CD1c-positive myeloid dendritic cell (primary cell): ENCODE measurements around the gene ROBO2.

Source experiments
- DNase-seq: peaks from one replicate; pipeline ENCODE4 v3.0.0-alpha.2; 2016; ENCODE audit errors: extremely low spot score

ROBO2 gene

GRCh38 chr3:77566055-77566454, 526.2 kb downstream of the ROBO2 start:
- no peak for DNase-seq

- DNase-seq, result no peak
These were observed 532.2 kb downstream of the ROBO2 start for GRCh38 chr3:77571971-77572715.

- DNase-seq, result no peak
These were observed 537.4 kb downstream of the ROBO2 start for GRCh38 chr3:77577264-77577663.

- no peak for DNase-seq
These were observed 546.3 kb downstream of the ROBO2 start for GRCh38 chr3:77586216-77586615.

- DNase-seq, result no peak
These were observed 549.0 kb downstream of the ROBO2 start for GRCh38 chr3:77588863-77589262.

- no peak for DNase-seq
These were observed 550.3 kb downstream of the ROBO2 start for GRCh38 chr3:77590191-77590590.

GRCh38 chr3:77595371-77595870, 555.5 kb downstream of the ROBO2 start:
- no peak for DNase-seq

- no peak for DNase-seq
These were observed 560.0 kb downstream of the ROBO2 start for GRCh38 chr3:77599948-77600347.

- no peak for DNase-seq
These were observed 562.0 kb downstream of the ROBO2 start for GRCh38 chr3:77601823-77602415.

GRCh38 chr3:77602722-77603121, 562.8 kb downstream of the ROBO2 start:
- DNase-seq, result no peak

GRCh38 chr3:77605308-77605707, 565.4 kb downstream of the ROBO2 start:
- no peak for DNase-seq

GRCh38 chr3:77605865-77606264, 566.0 kb downstream of the ROBO2 start:
- DNase-seq, result no peak

- no peak for DNase-seq
These were observed 566.5 kb downstream of the ROBO2 start for GRCh38 chr3:77606372-77606771.

- DNase-seq, result no peak
These were observed 578.8 kb downstream of the ROBO2 start for GRCh38 chr3:77618686-77619085.

- DNase-seq, result no peak
These were observed 580.1 kb downstream of the ROBO2 start for GRCh38 chr3:77620009-77620408.

GRCh38 chr3:77623500-77623899, 583.6 kb downstream of the ROBO2 start:
- DNase-seq, result no peak

GRCh38 chr3:77626157-77626556, 586.3 kb downstream of the ROBO2 start:
- no peak for DNase-seq

- DNase-seq, result no peak
These were observed 608.3 kb downstream of the ROBO2 start for GRCh38 chr3:77648214-77648613.

- no peak for DNase-seq
These were observed 608.8 kb downstream of the ROBO2 start for GRCh38 chr3:77648664-77649063.

GRCh38 chr3:77652624-77653023, 612.7 kb downstream of the ROBO2 start:
- DNase-seq, result no peak

- no peak for DNase-seq
These were observed 615.5 kb downstream of the ROBO2 start for GRCh38 chr3:77655396-77655795.

GRCh38 chr3:77660718-77661117, 620.8 kb downstream of the ROBO2 start:
- no peak for DNase-seq

- no peak for DNase-seq
These were observed 628.0 kb downstream of the ROBO2 start for GRCh38 chr3:77667901-77668300.
